ENCODE data around the gene PRR13.
"Not testable (repeated sequence)": the region's sequence is repeated elsewhere in the genome, so short reads cannot be mapped to it uniquely, and the experiment has no call there.

PRR13 gene

DNA sequence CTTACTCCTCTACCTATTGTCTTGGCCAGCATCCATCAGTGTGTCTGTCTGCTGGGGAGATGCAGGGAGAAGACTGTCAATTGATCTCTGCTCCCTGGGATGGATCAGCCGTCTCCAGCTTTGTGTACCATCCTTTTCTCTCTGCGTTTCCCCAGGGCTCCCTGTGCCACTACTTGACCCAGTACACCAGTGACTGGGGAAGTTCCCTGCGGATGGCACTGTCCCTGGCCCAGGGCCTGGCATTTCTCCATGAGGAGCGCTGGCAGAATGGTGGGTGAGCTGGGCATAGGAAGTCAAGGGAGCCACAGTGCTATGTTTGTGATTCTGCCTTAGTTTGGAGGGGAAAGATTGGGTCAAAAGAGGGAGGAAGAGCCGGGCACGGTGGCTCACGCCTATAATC lies 12.8 kb upstream of the PRR13 start:
- no peaks in the 10 kb centered on the region for H3K36me3 ChIP-seq (ENCODE audit: low read length)
- H3K9ac ChIP-seq (ENCODE audit: low read length), result no peak overlapping the region
- H3K4me3 ChIP-seq (ENCODE audit: insufficient read depth, low read length, poor library complexity, severe bottlenecking), result no peak overlapping the region
- no peaks in the 10 kb centered on the region for H3K9me3 ChIP-seq (ENCODE audit: insufficient read depth, low read length)
- no peak overlapping the region for H3K4me2 ChIP-seq (ENCODE audit: low read depth, low read length, poor library complexity, severe bottlenecking)
- no peaks in the 10 kb centered on the region for H3K9me2 ChIP-seq (replicated peaks; ENCODE audit: insufficient read depth, low read length)
- no peak for TF ChIP-seq CTCF (IDR thresholded peaks at IDR 0.05; ENCODE audit: insufficient read depth, low read length, poor library complexity, severe bottlenecking)
- no peak for TF ChIP-seq EZH2phosphoT487 (conservative IDR thresholded peaks at IDR 0.05; ENCODE audit: low read length)
- H2AFZ ChIP-seq (ENCODE audit: low read depth, low read length, severe bottlenecking), result no peak overlapping the region
- no peaks in the 10 kb centered on the region for H3F3A ChIP-seq (ENCODE audit: insufficient read depth)
- H4K20me1 ChIP-seq (ENCODE audit: low read depth, low read length), result no peaks in the 10 kb centered on the region
- H3K79me2 ChIP-seq (ENCODE audit: insufficient read depth, low read length), result no peaks in the 10 kb centered on the region
- H3K27me3 ChIP-seq (ENCODE audit: low read length), result no peaks in the 10 kb centered on the region
- no peak overlapping the region for H3K27ac ChIP-seq (ENCODE audit: low read depth, low read length)

DNA sequence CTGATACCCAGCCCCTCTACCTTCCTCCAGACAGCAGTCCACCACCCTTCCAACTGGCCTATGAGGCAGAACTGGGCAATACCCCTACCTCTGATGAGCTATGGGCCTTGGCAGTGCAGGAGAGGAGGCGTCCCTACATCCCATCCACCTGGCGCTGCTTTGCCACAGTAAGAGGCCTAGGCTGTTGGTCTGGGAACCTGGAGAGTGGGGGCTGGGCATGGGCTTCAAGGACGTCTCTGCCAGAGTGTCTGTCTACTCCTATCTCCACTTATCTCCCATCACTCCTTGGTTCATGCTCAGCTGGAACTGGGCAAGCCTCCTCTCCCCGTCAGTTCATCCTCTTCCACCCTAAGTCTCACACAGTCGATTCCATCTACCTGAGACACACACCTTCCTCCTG lies 11.4 kb upstream of the PRR13 start:
- H3K9ac ChIP-seq (ENCODE audit: low read length), result no peak overlapping the region
- no peak overlapping the region for H3K27ac ChIP-seq (ENCODE audit: low read depth, low read length)
- no peak overlapping the region for H3K4me2 ChIP-seq (ENCODE audit: low read depth, low read length, poor library complexity, severe bottlenecking)
- H3K9me3 ChIP-seq (ENCODE audit: insufficient read depth, low read length), result no peaks in the 10 kb centered on the region
- H3K9me2 ChIP-seq (replicated peaks; ENCODE audit: insufficient read depth, low read length), result no peaks in the 10 kb centered on the region
- H3F3A ChIP-seq (ENCODE audit: insufficient read depth), result no peaks in the 10 kb centered on the region
- no peaks in the 10 kb centered on the region for H3K36me3 ChIP-seq (ENCODE audit: low read length)
- no peak overlapping the region for H3K4me3 ChIP-seq (ENCODE audit: insufficient read depth, low read length, poor library complexity, severe bottlenecking)
- no peak overlapping the region for H2AFZ ChIP-seq (ENCODE audit: low read depth, low read length, severe bottlenecking)
- TF ChIP-seq EZH2phosphoT487 (conservative IDR thresholded peaks at IDR 0.05; ENCODE audit: low read length) (no peak), CTCF (IDR thresholded peaks at IDR 0.05; ENCODE audit: insufficient read depth, low read length, poor library complexity, severe bottlenecking) (no peak)
- no peaks in the 10 kb centered on the region for H3K27me3 ChIP-seq (ENCODE audit: low read length)
- H4K20me1 ChIP-seq (ENCODE audit: low read depth, low read length), result no peaks in the 10 kb centered on the region
- no peaks in the 10 kb centered on the region for H3K79me2 ChIP-seq (ENCODE audit: insufficient read depth, low read length)

DNA sequence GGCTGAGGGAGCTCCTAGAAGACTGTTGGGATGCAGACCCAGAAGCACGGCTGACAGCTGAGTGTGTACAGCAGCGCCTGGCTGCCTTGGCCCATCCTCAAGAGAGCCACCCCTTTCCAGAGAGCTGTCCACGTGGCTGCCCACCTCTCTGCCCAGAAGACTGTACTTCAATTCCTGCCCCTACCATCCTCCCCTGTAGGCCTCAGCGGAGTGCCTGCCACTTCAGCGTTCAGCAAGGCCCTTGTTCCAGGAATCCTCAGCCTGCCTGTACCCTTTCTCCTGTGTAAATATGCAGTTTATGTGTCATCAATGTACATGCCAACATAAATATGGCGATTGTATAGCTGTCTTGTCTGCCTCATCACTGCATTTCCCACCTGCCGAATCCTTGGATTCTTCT lies 10.3 kb upstream of the PRR13 start:
- no peaks in the 10 kb centered on the region for H3K9me2 ChIP-seq (replicated peaks; ENCODE audit: insufficient read depth, low read length)
- no peak overlapping the region for H2AFZ ChIP-seq (ENCODE audit: low read depth, low read length, severe bottlenecking)
- H4K20me1 ChIP-seq (ENCODE audit: low read depth, low read length), result no peaks in the 10 kb centered on the region
- no peaks in the 10 kb centered on the region for H3F3A ChIP-seq (ENCODE audit: insufficient read depth)
- no peak overlapping the region for H3K9ac ChIP-seq (ENCODE audit: low read length)
- H3K27me3 ChIP-seq (ENCODE audit: low read length), result no peaks in the 10 kb centered on the region
- H3K79me2 ChIP-seq (ENCODE audit: insufficient read depth, low read length), result no peaks in the 10 kb centered on the region
- no peak overlapping the region for H3K4me3 ChIP-seq (ENCODE audit: insufficient read depth, low read length, poor library complexity, severe bottlenecking)
- no peak overlapping the region for H3K4me2 ChIP-seq (ENCODE audit: low read depth, low read length, poor library complexity, severe bottlenecking)
- H3K36me3 ChIP-seq (ENCODE audit: low read length), result no peaks in the 10 kb centered on the region
- no peak for TF ChIP-seq EZH2phosphoT487 (conservative IDR thresholded peaks at IDR 0.05; ENCODE audit: low read length)
- TF ChIP-seq CTCF (IDR thresholded peaks at IDR 0.05; ENCODE audit: insufficient read depth, low read length, poor library complexity, severe bottlenecking), result no peak
- no peaks in the 10 kb centered on the region for H3K9me3 ChIP-seq (ENCODE audit: insufficient read depth, low read length)
- H3K27ac ChIP-seq (ENCODE audit: low read depth, low read length), result no peak overlapping the region

- H3K27me3 ChIP-seq (ENCODE audit: low read length); H3K9me3 ChIP-seq (ENCODE audit: insufficient read depth, low read length); H3F3A ChIP-seq (ENCODE audit: insufficient read depth); H3K36me3 ChIP-seq (ENCODE audit: low read length); H4K20me1 ChIP-seq (ENCODE audit: low read depth, low read length); H3K9ac ChIP-seq (ENCODE audit: low read length); H3K27ac ChIP-seq (ENCODE audit: low read depth, low read length); H3K9me2 ChIP-seq (replicated peaks; ENCODE audit: insufficient read depth, low read length); H3K4me2 ChIP-seq (ENCODE audit: low read depth, low read length, poor library complexity, severe bottlenecking); H3K4me3 ChIP-seq (ENCODE audit: insufficient read depth, low read length, poor library complexity, severe bottlenecking); H2AFZ ChIP-seq (ENCODE audit: low read depth, low read length, severe bottlenecking); H3K79me2 ChIP-seq (ENCODE audit: insufficient read depth, low read length): not testable (repeated sequence)
These were observed 6.2 kb upstream of the PRR13 start for GRCh38 chr12:53435326-53435725.

DNA sequence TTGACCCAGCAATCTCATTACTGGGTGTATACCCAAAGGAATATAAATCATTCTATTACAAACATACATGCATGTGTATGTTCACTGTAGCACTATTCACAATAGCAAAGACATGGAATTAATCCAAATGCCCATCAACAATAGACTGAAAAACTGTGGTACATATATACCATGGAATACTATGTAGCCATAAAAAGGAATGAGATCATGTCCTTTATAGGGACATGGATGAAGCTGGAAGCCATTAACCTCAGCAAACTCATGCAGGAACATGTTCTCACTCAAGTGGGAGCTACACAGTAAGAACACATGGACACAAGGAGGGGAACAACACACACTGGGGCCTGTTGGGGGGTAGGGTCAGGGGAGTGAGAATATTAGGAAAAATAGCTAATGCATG lies 2.0 kb upstream of the PRR13 start:
- H4K20me1 ChIP-seq (ENCODE audit: low read depth, low read length); H3K9ac ChIP-seq (ENCODE audit: low read length); H3K36me3 ChIP-seq (ENCODE audit: low read length); H3K4me2 ChIP-seq (ENCODE audit: low read depth, low read length, poor library complexity, severe bottlenecking); H3F3A ChIP-seq (ENCODE audit: insufficient read depth); H3K9me2 ChIP-seq (replicated peaks; ENCODE audit: insufficient read depth, low read length); H3K4me3 ChIP-seq (ENCODE audit: insufficient read depth, low read length, poor library complexity, severe bottlenecking); H3K9me3 ChIP-seq (ENCODE audit: insufficient read depth, low read length); H3K27me3 ChIP-seq (ENCODE audit: low read length); H2AFZ ChIP-seq (ENCODE audit: low read depth, low read length, severe bottlenecking); H3K27ac ChIP-seq (ENCODE audit: low read depth, low read length): not testable (repeated sequence)
- peaks cover 26% of the 10 kb centered on the region for H3K79me2 ChIP-seq (ENCODE audit: insufficient read depth, low read length)
